Measurements from ENCODE around the gene TBC1D8. TPM values are rescaled to one million over a fixed set of nuclear protein-coding genes. Genes with fewer than 3 reads are reported as not detected.

The TBC1D8 gene
- total and polyA plus RNA-seq, 5 donors from 2014 or later, result 0.48 to 1.1 (median 0.73) TPM

DNA sequence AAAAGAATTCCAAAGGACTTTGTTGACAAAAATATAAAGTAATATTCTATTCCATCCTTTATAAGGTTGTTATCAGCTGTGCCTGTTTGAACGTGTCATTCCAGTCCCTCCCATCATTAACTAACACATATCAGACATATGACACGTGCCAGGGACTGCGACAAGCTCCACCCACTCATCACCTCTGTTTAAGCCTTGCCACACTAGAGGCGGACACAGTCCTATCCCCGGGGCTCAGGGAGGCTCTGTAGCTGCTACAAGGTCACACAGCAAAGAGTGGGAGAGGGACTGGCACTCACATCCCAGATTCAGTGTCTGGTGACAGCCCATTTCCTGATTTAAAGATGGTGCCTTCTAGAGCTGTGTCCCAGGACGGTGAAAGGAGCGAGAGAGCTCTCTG is 30.0 kb downstream of the TBC1D8 start:
- ATAC-seq (ENCODE audit: low read depth in 2 of 2) (no peak), DNase-seq (no peak)
- no peak overlapping the region for H3K4me3 Mint-ChIP-seq
- Histone ChIP-seq H3K4me1 (ENCODE audit: control insufficient read depth, insufficient read depth, low read length, poor library complexity, severe bottlenecking) (no peaks in the 10 kb centered on the region), H3K36me3 (ENCODE audit: control insufficient read depth, insufficient read depth, low read length) (no peaks in the 10 kb centered on the region), H3K27me3 (ENCODE audit: control insufficient read depth, insufficient read depth, low read length) (no peaks in the 10 kb centered on the region), H3K4me3 (ENCODE audit: low read depth, low read length) (no peak overlapping the region), H3K27ac (ENCODE audit: insufficient read depth, low read length, poor library complexity, severe bottlenecking) (no peak overlapping the region), H3K9me3 (ENCODE audit: control insufficient read depth in 2 of 2, low read length in 2 of 2) (no peaks in the 10 kb centered on the region)
- H3K27me3 Mint-ChIP-seq, result peaks cover 18% of the 10 kb centered on the region
- H3K27ac Mint-ChIP-seq, result no peak overlapping the region
- no peaks in the 10 kb centered on the region for H3K9me3 Mint-ChIP-seq
- H3K36me3 Mint-ChIP-seq, result no peaks in the 10 kb centered on the region
- peaks cover 0 to 15% (median 5%) of the 10 kb centered on the region in 4 donors for H3K4me1 Mint-ChIP-seq

DNA sequence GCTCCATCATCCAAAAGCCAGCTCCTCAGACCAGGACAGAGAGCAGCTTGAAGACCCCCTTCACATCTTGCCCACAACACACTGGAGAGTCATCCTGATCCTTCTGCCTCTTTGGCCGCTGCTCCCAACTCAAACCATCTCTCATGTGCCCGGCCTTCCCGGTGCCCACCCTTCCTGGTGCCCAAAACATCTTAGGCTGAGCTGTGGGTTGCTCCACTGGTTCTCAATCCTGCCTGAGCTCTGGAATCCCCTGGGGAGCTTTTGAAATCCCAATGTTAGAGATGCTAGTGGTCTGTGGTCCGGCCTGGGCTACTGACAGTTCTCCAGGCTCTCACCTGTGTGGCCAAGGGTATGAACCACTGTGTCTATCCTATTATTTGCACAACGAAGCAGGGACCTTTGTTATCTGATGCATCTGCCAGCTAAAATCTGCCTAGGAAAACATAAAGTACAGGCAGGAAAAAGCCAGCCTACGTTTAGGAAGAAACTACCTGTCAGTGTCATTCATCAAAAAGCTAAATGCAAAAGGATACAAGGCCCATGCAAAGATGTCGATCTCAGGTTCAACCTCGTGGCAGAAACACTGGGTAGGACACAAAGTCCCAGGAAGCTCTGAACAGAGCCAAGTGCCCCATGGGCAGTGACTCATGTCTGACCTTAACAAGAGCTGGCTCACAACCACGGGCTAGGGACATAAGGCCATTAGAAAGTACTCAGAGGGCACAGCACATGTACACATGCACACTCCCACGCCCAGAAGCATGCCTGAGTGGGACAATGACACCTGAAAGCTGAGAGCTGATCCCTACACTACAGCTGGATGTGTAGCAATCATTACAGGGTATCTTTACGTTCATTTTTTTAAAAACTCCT is 30.8 kb downstream of the TBC1D8 start:
- Mint-ChIP-seq H3K4me3 (no peak overlapping the region), H3K27me3 (peaks cover 18% of the 10 kb centered on the region), H3K36me3 (no peaks in the 10 kb centered on the region), H3K9me3 (no peaks in the 10 kb centered on the region), H3K4me1 (peaks cover 0 to 9% (median 3%) of the 10 kb centered on the region in 4 donors), H3K27ac (peak overlapping the region in 1 of 3 donors; percentile 18)
- Histone ChIP-seq H3K4me1 (ENCODE audit: control insufficient read depth, insufficient read depth, low read length, poor library complexity, severe bottlenecking) (no peaks in the 10 kb centered on the region), H3K36me3 (ENCODE audit: control insufficient read depth, insufficient read depth, low read length) (no peaks in the 10 kb centered on the region), H3K4me3 (ENCODE audit: low read depth, low read length) (no peak overlapping the region), H3K9me3 (ENCODE audit: control insufficient read depth in 2 of 2, low read length in 2 of 2) (no peaks in the 10 kb centered on the region), H3K27me3 (ENCODE audit: control insufficient read depth, insufficient read depth, low read length) (no peaks in the 10 kb centered on the region), H3K27ac (ENCODE audit: insufficient read depth, low read length, poor library complexity, severe bottlenecking) (no peak overlapping the region)
- ATAC-seq (ENCODE audit: low read depth in 2 of 2), result peak in 1 of 2 donors; percentile 21
- DNase-seq, result no peak

DNA sequence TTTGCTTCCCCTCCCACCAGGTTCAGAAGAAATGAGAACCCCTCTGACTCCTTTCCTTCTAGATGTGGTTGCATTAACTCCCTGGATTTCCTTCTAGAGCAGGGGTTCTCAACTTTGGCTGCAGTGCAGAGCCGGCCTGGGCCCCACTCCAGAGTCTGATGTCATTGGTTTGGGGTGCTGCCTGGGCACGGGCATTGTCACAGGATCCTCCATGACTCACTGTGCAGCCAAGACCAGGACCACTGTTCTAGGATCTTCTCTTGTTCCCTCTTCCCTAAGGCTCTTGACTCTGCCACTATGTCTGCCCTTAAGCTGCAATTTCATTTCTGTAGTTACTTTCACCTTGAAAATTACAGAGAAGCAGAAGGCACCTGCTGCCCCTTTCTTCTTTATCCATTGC is 31.8 kb downstream of the TBC1D8 start:
- H3K36me3 ChIP-seq (ENCODE audit: control insufficient read depth, insufficient read depth, low read length), result no peaks in the 10 kb centered on the region
- Mint-ChIP-seq H3K9me3 (no peaks in the 10 kb centered on the region), H3K4me3 (no peak overlapping the region), H3K4me1 (peaks cover 0 to 6% (median 1%) of the 10 kb centered on the region in 4 donors), H3K27me3 (peaks cover 9% of the 10 kb centered on the region), H3K36me3 (no peaks in the 10 kb centered on the region), H3K27ac (no peak overlapping the region)
- DNase-seq (no peak), ATAC-seq (ENCODE audit: low read depth in 2 of 2) (no peak)
- H3K27me3 ChIP-seq (ENCODE audit: control insufficient read depth, insufficient read depth, low read length), result no peaks in the 10 kb centered on the region
- no peaks in the 10 kb centered on the region for H3K4me1 ChIP-seq (ENCODE audit: control insufficient read depth, insufficient read depth, low read length, poor library complexity, severe bottlenecking)
- H3K4me3 ChIP-seq (ENCODE audit: low read depth, low read length), result no peak overlapping the region
- no peaks in the 10 kb centered on the region for H3K9me3 ChIP-seq (ENCODE audit: control insufficient read depth in 2 of 2, low read length in 2 of 2)
- no peak overlapping the region for H3K27ac ChIP-seq (ENCODE audit: insufficient read depth, low read length, poor library complexity, severe bottlenecking)

DNA sequence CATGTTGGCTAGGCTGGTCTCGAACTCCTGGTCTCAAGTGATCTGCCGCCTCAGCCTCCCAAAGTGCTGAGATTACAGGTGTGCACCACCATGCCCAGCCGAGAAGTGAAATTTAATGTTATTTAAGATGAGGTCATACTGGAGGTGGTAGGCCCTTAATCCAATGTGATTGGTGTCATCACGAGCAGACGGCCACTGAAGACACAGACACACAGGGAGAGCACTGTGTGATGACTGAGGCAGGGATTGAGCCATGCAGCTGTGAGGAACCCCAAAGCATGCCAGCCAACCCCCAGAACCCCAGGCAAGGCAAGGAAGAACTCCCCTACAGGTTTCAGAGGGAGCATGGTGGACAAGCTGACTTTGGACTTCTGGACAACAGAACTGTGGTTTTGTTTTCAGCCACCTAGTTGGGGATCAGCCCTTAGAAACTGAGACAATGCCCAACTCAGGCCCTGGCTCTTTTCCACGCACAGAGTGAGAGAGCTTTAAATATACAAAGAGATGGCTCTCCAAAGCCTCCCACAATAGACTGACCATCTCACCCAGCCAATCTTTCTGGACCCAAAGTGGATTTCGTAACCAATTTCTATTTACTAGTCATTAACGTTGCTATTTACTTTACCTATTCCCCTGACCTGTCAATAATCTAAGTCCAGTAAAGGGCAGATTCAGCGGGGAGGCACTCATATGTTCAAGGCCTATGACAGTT is 34.2 kb downstream of the TBC1D8 start:
- Mint-ChIP-seq H3K27me3 (peaks cover 8% of the 10 kb centered on the region), H3K9me3 (no peaks in the 10 kb centered on the region), H3K27ac (no peak overlapping the region), H3K4me3 (no peak overlapping the region), H3K36me3 (no peaks in the 10 kb centered on the region), H3K4me1 (peaks cover 0 to 10% (median 0%) of the 10 kb centered on the region in 4 donors)
- no peak for DNase-seq
- Histone ChIP-seq H3K36me3 (ENCODE audit: control insufficient read depth, insufficient read depth, low read length) (no peaks in the 10 kb centered on the region), H3K4me3 (ENCODE audit: low read depth, low read length) (no peak overlapping the region), H3K9me3 (ENCODE audit: control insufficient read depth in 2 of 2, low read length in 2 of 2) (no peaks in the 10 kb centered on the region), H3K27ac (ENCODE audit: insufficient read depth, low read length, poor library complexity, severe bottlenecking) (no peak overlapping the region), H3K27me3 (ENCODE audit: control insufficient read depth, insufficient read depth, low read length) (no peaks in the 10 kb centered on the region), H3K4me1 (ENCODE audit: control insufficient read depth, insufficient read depth, low read length, poor library complexity, severe bottlenecking) (no peaks in the 10 kb centered on the region)
- no peak for ATAC-seq (ENCODE audit: low read depth in 2 of 2)

DNA sequence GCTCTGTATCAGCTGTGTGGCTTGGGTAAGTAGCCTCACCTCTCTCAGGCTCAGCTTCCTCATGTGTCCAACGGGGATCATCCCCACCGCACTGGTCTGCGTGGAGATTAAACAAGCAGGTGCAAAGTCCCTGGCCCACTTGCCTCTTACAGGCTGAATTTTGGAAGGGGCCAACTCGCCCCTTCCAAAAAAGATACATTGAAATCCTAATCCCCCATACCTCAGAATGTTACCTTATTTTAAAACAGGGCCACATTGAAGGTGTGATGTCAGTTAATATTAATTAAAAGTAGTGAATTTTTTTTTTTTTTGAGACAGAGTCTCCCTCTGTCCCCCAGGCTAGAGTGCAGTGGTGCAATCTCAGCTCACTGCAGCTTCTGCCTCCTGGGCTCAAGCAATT is 34.8 kb downstream of the TBC1D8 start:
- Histone ChIP-seq H3K27me3 (ENCODE audit: control insufficient read depth, insufficient read depth, low read length) (no peaks in the 10 kb centered on the region), H3K4me3 (ENCODE audit: low read depth, low read length) (no peak overlapping the region), H3K36me3 (ENCODE audit: control insufficient read depth, insufficient read depth, low read length) (no peaks in the 10 kb centered on the region), H3K4me1 (ENCODE audit: control insufficient read depth, insufficient read depth, low read length, poor library complexity, severe bottlenecking) (no peaks in the 10 kb centered on the region), H3K27ac (ENCODE audit: insufficient read depth, low read length, poor library complexity, severe bottlenecking) (no peak overlapping the region), H3K9me3 (ENCODE audit: control insufficient read depth in 2 of 2, low read length in 2 of 2) (no peaks in the 10 kb centered on the region)
- no peaks in the 10 kb centered on the region for H3K36me3 Mint-ChIP-seq
- H3K27ac Mint-ChIP-seq, result no peak overlapping the region
- H3K4me3 Mint-ChIP-seq, result no peak overlapping the region
- peaks cover 10% of the 10 kb centered on the region for H3K27me3 Mint-ChIP-seq
- peaks cover 0 to 10% (median 0%) of the 10 kb centered on the region in 4 donors for H3K4me1 Mint-ChIP-seq
- H3K9me3 Mint-ChIP-seq, result no peaks in the 10 kb centered on the region
- DNase-seq (no peak), ATAC-seq (ENCODE audit: low read depth in 2 of 2) (no peak)

DNA sequence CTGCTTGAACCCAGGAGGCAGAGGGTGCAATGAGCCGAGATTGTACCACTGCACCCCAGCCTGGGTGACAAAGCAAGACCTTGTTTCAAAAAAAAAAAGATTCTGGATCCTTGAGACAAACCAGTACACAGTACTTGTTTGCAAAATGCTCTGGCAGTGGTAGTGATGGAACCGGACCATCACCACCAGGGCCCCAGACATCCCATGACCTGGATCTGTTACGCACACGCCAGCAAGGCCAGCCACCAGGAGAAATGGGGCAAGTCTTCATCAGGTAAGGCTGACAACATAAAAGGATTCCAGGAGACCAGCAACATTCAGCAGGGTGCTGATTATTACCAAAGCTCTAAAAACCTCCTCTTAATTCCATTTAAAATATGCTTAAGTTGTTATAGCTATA is 35.5 kb downstream of the TBC1D8 start:
- Mint-ChIP-seq H3K27ac (no peak overlapping the region), H3K4me1 (peaks cover 0 to 10% (median 0%) of the 10 kb centered on the region in 4 donors), H3K27me3 (peaks cover 4% of the 10 kb centered on the region), H3K9me3 (peaks cover 0 to 1% (median 0%) of the 10 kb centered on the region in 7 donors), H3K4me3 (no peak overlapping the region), H3K36me3 (no peaks in the 10 kb centered on the region)
- DNase-seq, result no peak
- no peaks in the 10 kb centered on the region for H3K4me1 ChIP-seq (ENCODE audit: control insufficient read depth, insufficient read depth, low read length, poor library complexity, severe bottlenecking)
- no peaks in the 10 kb centered on the region for H3K36me3 ChIP-seq (ENCODE audit: control insufficient read depth, insufficient read depth, low read length)
- no peaks in the 10 kb centered on the region for H3K27me3 ChIP-seq (ENCODE audit: control insufficient read depth, insufficient read depth, low read length)
- no peak overlapping the region for H3K27ac ChIP-seq (ENCODE audit: insufficient read depth, low read length, poor library complexity, severe bottlenecking)
- H3K4me3 ChIP-seq (ENCODE audit: low read depth, low read length), result no peak overlapping the region
- H3K9me3 ChIP-seq (ENCODE audit: control insufficient read depth in 2 of 2, low read length in 2 of 2), result no peaks in the 10 kb centered on the region
- no peak for ATAC-seq (ENCODE audit: low read depth in 2 of 2)

DNA sequence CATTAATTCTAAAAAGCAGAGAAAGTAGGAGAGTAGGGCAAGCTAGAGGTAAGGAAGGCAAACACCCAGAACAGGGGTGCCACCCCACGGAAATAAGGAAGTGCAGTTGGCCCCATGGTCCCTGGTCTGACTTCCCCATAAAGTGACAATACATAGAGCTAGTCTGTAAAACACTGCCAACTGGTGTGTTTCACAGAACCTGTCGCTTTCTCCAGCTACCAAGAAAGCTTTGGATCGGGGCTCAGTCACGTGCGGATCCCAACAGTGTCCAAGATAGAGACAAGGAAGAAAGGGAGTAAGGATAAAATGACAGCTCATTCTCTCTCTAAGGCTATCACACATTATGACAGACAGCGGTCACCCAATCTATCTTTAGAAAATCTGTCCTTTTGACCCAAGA is 36.4 kb downstream of the TBC1D8 start:
- H3K27me3 ChIP-seq (ENCODE audit: control insufficient read depth, insufficient read depth, low read length), result no peaks in the 10 kb centered on the region
- H3K4me3 ChIP-seq (ENCODE audit: low read depth, low read length), result no peak overlapping the region
- ATAC-seq (ENCODE audit: low read depth in 2 of 2), result no peak
- Mint-ChIP-seq H3K36me3 (no peaks in the 10 kb centered on the region), H3K4me1 (peaks cover 0 to 10% (median 0%) of the 10 kb centered on the region in 4 donors), H3K9me3 (peaks cover 0 to 1% (median 0%) of the 10 kb centered on the region in 7 donors), H3K4me3 (no peak overlapping the region), H3K27ac (peak overlapping the region in 1 of 3 donors; percentile 56), H3K27me3 (peaks cover 4% of the 10 kb centered on the region)
- H3K27ac ChIP-seq (ENCODE audit: insufficient read depth, low read length, poor library complexity, severe bottlenecking), result no peak overlapping the region
- H3K36me3 ChIP-seq (ENCODE audit: control insufficient read depth, insufficient read depth, low read length), result no peaks in the 10 kb centered on the region
- H3K9me3 ChIP-seq (ENCODE audit: control insufficient read depth in 2 of 2, low read length in 2 of 2), result no peaks in the 10 kb centered on the region
- DNase-seq, result no peak
- no peaks in the 10 kb centered on the region for H3K4me1 ChIP-seq (ENCODE audit: control insufficient read depth, insufficient read depth, low read length, poor library complexity, severe bottlenecking)

All from CD4-positive, CD25-positive, alpha-beta regulatory T cell (primary cell).